ENCODE data around the gene MCOLN1. TPM values are rescaled to one million over a fixed set of nuclear protein-coding genes. Genes with fewer than 3 reads are reported as not detected.
A peak's percentile ranks its signal among the peaks of the same experiment; 100 is the strongest.

MCOLN1 gene
- polyA plus RNA-seq, 1 donor (not counting 4 experiments of a cell fraction or from before 2014, with no cell fraction given): 14.0 TPM

GRCh38 chr19:7565332-7565731 is 42.9 kb downstream of the MCOLN1 start:
- Histone ChIP-seq H3K9me1 (ENCODE audit: control insufficient read depth, extremely low read depth, insufficient read depth, low read length) (no peaks in the 10 kb centered on the region), H3K4me1 (ENCODE audit: control insufficient read depth, extremely low read depth, insufficient read depth, low read length) (no peaks in the 10 kb centered on the region), H3K27me3 (ENCODE audit: control insufficient read depth, extremely low read depth, insufficient read depth, low read length) (no peaks in the 10 kb centered on the region), H3K9me3 (ENCODE audit: control insufficient read depth, low read depth, low read length) (no peaks in the 10 kb centered on the region), H3K79me2 (ENCODE audit: control insufficient read depth, insufficient read depth, low read length) (no peaks in the 10 kb centered on the region), H2AFZ (ENCODE audit: control insufficient read depth, low read length) (no peak overlapping the region), H3K27ac (ENCODE audit: control insufficient read depth, insufficient read depth, low read length) (no peak overlapping the region), H3K4me2 (ENCODE audit: control insufficient read depth, extremely low read depth, insufficient read depth, low read depth, low read length) (no peak overlapping the region), H3K36me3 (ENCODE audit: control insufficient read depth in 2 of 2, extremely low read depth in 1 of 2, insufficient read depth in 2 of 2, low read length in 2 of 2) (peaks cover 0 to 7% of the 10 kb centered on the region in 2 experiments), H3K9ac (ENCODE audit: control insufficient read depth, extremely low read depth, insufficient read depth, low read length) (no peak overlapping the region), H4K20me1 (ENCODE audit: control insufficient read depth, extremely low read depth, insufficient read depth, low read length) (no peaks in the 10 kb centered on the region), H3K4me3 (ENCODE audit: control insufficient read depth in 2 of 3, extremely low read depth in 1 of 3, insufficient read depth in 2 of 3, low read depth in 1 of 3, low read length in 3 of 3) (no peak overlapping the region)
- no peak for FAIRE-seq
- no peak for DNase-seq (ENCODE audit: low read depth, low spot score)
- TF ChIP-seq EZH2 (IDR thresholded peaks at IDR 0.05; ENCODE audit: low read length): no peak
- no peak for TF ChIP-seq CTCF (optimal IDR thresholded peaks at IDR 0.05 in 1 of 3, IDR thresholded peaks at IDR 0.05 in 1 of 3, conservative IDR thresholded peaks at IDR 0.05 in 1 of 3; ENCODE audit: extremely low read depth in 1 of 3, insufficient read depth in 2 of 3, low read length in 3 of 3)
- dilution Hi-C loops (cut with MboI; ENCODE audit: extremely low pct_ligation_motif_present, low sequenced_read_pairs): no loop called here

GRCh38 chr19:7570761-7571160 is 48.3 kb downstream of the MCOLN1 start:
- Histone ChIP-seq H3K4me2 (ENCODE audit: control insufficient read depth, extremely low read depth, insufficient read depth, low read depth, low read length) (peak overlapping the region; percentile 64), H3K4me1 (ENCODE audit: control insufficient read depth, extremely low read depth, insufficient read depth, low read length) (peaks cover 12% of the 10 kb centered on the region), H3K27me3 (ENCODE audit: control insufficient read depth, extremely low read depth, insufficient read depth, low read length) (no peaks in the 10 kb centered on the region), H2AFZ (ENCODE audit: control insufficient read depth, low read length) (peak overlapping the region; percentile 33), H3K79me2 (ENCODE audit: control insufficient read depth, insufficient read depth, low read length) (no peaks in the 10 kb centered on the region), H3K9ac (ENCODE audit: control insufficient read depth, extremely low read depth, insufficient read depth, low read length) (peak overlapping the region; percentile 15), H3K4me3 (ENCODE audit: control insufficient read depth in 2 of 3, extremely low read depth in 1 of 3, insufficient read depth in 2 of 3, low read depth in 1 of 3, low read length in 3 of 3) (no peak overlapping the region), H3K36me3 (ENCODE audit: control insufficient read depth in 2 of 2, extremely low read depth in 1 of 2, insufficient read depth in 2 of 2, low read length in 2 of 2) (no peaks in the 10 kb centered on the region), H3K9me1 (ENCODE audit: control insufficient read depth, extremely low read depth, insufficient read depth, low read length) (no peaks in the 10 kb centered on the region), H4K20me1 (ENCODE audit: control insufficient read depth, extremely low read depth, insufficient read depth, low read length) (no peaks in the 10 kb centered on the region), H3K27ac (ENCODE audit: control insufficient read depth, insufficient read depth, low read length) (peak overlapping the region; percentile 26), H3K9me3 (ENCODE audit: control insufficient read depth, low read depth, low read length) (no peaks in the 10 kb centered on the region)
- dilution Hi-C loops (cut with MboI; ENCODE audit: extremely low pct_ligation_motif_present, low sequenced_read_pairs): no loop called here
- DNase-seq (ENCODE audit: low read depth, low spot score) (no peak), FAIRE-seq (peak; percentile 32)
- no peak for TF ChIP-seq CTCF (optimal IDR thresholded peaks at IDR 0.05 in 1 of 3, IDR thresholded peaks at IDR 0.05 in 1 of 3, conservative IDR thresholded peaks at IDR 0.05 in 1 of 3; ENCODE audit: extremely low read depth in 1 of 3, insufficient read depth in 2 of 3, low read length in 3 of 3)
- no peak for TF ChIP-seq EZH2 (IDR thresholded peaks at IDR 0.05; ENCODE audit: low read length)

Data from keratinocyte (primary cell).